Raji (cell line): Measurements from ENCODE around the gene C11orf52.
A peak's percentile ranks its signal among the peaks of the same experiment; 100 is the strongest.

Experiments used
- POLR2A ChIP-seq: IDR thresholded peaks from 2 replicates; pipeline ENCODE4 v1.6.1; 2011; ENCODE audit warnings: low read depth, low read length, control low read depth; ENCODE audit not compliant: insufficient read depth

Gene C11orf52

DNA sequence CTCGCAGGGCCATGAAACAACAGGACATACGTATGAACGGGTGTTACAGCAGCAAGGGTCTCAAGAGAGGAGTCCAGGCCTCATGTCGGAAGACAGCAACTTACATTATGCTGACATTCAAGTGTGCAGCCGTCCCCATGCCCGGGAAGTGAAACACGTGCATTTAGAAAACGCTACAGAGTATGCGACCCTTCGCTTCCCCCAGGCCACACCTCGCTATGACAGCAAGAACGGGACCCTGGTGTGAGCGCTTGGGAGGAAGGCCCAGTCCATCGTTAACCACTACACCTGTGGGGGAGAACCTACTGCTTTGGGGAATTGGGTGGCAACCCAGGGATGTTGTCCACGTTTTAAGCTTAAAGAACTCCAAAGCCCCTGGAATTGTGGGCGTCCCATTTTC is 7.2 kb downstream of the C11orf52 start:
- TF ChIP-seq POLR2A, result no peak

DNA sequence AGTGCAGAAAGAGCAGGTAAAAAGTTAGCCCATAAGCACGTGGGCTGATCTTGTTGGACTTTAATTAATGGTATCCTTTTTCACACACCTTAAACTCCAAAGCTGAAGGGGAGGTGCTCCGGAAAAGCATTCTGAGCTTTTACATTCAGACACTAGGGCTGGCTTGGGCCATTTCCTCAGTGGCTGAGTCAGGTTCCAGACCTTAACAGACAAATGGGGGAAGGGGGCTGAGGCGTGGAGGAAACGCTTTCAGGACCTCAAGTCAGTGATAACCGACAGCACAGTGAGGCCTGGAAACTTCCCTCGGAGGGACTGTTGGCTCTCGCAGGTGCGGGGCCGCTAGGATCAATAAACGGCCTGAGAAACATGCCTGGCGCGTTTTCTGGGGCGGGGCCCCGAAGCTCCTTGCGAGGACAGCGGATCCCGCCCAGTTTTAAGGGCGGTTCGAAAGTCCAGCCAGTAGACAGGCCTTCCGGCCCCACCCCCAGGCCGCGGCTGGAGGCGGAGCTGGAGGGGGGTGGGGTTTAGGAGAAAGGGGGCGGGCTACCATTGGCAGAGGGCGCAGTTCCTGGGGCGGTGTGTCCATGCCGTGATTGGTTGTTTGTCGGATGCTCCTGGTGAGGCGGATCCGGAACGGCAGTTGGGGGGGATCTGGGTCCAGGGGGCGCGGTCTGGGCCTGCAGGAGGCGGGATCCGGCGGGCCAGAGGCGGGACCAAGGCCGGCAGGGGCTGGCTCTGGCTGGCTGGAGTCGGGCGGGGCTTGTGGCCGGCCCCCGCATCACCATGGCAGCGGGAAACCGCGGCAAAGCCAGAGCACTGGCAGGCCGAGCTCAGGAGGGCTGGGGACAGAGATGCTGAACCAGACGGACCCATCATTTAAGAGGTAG is 8.0 kb downstream of the C11orf52 start:
- TF ChIP-seq POLR2A, result peak; percentile 88

DNA sequence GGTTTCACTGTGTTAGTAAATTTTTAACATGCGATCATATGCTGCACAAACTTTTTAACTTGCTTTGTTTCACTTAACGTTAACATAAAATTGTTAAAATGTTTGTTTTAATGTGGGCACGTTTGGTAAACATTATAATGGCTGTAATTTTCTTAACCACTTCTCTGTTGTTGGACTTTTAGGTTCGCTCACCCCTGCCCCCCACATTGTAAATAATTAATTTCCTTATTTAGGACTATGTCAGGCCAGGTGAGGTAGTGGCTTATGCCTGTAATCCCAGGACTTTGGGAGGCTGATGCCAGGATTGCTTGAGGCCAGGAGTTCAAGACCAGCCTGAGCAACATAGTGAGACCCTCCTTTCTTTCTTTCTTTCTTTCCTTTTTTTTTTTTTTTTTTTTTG is 11.8 kb downstream of the C11orf52 start:
- TF ChIP-seq POLR2A, result no peak

DNA sequence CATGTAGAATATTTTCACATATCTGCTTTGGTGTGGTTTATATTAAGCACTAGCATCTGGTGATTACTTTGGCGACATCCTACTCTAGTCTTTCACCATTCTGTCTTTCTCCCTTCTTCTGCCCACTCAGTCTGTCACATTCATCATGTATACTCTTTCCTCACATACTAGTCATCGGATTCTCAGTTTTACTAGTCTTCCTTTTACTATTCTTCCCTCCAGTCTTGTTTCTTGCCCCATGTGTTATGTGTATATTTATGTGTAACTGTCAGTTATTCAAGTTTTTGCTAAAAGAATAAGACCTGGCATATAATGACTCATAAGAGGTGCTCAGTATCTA is 13.9 kb downstream of the C11orf52 start:
- no peak for TF ChIP-seq POLR2A

DNA sequence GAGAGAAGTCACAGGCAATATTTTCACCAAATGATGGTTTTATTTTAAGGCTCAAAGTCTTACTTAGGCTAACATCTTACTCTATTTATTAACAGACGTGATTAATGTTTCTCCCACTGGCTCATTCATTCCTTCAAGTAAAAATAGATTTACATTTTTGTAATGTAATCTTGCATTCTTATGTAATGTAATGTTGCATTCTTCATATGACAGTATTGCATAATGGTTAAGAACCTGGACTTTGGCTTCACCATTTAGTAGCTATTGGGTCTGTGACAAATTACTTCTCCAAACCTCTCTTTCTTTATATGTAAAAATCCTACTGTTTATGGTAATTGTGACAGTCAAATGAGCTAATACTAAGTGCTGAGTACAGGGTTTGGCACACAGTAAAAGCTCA is 15.2 kb downstream of the C11orf52 start:
- TF ChIP-seq POLR2A, result no peak

DNA sequence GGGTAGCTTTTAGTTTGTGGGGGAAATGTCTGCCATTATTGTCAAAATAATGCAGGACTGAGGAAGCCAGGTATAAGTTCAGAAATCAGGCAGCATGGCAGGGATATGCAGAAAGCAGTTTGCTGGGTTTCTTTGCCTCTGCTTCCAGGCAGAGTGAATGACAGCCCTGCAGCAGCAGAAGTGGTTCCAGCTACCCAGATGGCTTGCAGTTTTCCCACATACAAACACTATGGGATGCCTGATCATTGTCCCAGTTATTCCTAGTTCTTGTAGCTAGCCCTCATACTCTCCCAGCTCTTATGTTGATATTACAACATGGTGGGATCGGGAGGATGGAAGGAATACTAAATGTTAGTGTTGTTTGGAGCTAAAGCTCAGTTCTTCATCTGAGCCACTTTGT is 15.6 kb downstream of the C11orf52 start:
- TF ChIP-seq POLR2A, result no peak

DNA sequence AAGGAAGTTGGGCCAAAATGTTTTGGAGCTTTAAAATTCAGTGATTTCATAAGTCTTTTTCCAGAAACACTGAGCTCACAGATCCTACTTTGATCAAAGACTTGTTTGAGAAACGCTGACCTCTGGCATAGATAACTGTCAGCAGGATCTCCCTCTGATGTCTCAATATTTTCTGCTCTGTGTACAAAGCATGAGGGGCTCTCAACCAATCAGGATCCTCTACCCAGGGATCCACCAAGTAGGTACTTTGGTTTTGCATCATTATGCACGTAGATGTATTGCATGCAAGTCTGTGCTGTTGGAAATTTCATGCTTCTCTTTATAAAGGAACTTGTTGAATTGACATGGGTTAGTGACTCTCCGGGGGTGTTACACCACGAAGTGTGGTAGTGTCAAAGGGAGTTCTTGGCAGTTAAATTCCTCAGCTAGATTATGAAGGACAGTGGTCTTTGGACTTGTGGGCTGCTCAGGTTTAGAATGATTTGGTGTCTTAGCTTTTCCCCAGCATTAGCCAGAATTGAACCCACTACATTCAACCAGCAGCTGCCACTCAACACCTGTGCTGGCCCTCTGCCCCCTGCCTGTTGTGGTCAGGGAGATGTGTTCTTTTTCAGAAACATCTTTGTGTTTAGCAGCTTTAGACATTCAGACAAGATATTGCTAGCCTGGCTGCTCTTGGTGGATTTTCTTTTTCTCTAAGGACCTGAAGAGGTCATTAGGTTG is 16.8 kb downstream of the C11orf52 start:
- no peak for TF ChIP-seq POLR2A

DNA sequence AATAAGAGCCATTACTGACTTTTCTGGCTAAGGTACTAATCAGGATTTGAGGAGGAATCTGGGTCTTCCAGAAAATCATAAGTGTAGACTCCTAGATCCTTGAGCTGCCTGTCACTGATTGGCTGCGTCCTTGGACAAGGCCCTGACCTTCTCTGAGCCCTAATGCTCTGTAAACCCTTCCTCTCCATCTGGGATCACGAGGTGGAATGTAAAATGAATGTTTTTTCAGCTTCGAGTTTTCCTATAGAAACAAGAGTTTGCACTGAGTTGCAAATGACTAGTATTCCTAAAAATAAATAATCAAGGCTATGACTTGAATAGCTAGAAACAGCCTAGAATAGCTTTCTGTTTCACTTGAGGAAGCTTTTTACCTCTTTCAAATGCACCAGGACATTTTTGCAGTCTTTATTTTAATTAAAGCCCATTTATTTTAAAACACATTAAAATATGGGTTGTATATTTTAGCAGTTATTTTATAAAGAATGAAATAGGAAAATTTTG is 17.4 kb downstream of the C11orf52 start:
- no peak for TF ChIP-seq POLR2A

DNA sequence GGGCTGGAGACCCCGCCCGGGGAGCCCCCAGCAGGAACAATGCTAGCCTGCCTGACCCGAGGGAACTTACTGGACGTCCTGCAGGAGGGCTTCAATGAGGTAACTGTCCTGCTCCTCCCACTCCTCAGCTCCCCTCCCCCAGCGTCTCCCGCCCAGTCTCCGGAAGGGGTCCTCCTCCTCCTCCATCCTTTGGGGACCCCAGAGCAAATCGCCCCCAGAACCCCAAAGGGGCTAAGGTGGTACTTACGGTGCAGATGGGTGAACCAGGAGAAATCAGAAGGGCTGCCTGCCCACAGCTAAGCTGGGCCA is 18.7 kb downstream of the C11orf52 start:
- TF ChIP-seq POLR2A, result no peak

DNA sequence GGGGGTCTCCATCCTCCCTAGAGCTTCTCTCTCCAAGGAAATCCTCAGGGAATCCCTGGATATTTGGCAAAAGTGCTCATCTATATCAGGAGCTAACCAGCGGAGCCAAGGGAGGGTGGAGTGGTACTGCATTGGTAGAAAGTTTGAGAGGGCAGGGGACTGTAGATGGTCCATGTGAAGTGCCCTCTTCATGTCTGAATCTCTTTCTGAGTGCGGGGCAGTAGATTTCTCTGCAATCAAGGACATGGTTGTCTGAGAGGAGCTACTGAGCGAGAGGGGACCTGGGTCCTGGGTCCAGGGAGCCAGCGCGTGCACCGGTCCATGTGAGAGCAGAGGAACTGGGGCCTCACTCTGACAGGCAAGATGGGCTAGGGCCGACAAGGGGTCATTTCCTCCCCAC is 19.1 kb downstream of the C11orf52 start:
- no peak for TF ChIP-seq POLR2A

DNA sequence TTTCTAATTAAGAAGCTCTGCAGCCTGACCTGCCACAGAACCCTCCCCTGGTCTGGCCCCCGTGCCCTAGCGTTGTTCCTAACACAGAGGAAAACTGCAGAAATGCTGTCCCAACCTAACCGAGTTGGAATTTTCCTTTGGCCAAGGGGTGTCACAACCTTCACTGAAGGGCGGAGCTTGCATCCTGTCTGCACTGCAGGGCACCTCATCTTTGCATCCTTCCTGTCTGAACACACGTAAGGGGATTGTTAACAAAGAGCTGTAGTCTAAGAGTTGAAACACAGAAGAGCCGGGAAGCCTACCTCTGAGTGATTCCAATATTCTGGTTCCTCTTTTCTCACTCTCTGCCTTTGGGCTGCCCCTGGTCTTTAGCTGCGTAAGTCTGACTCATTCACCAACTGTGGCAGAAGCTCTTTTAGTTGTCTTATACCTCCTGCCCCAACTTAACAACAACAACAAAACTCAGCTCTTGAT is 20.0 kb downstream of the C11orf52 start:
- TF ChIP-seq POLR2A, result no peak

DNA sequence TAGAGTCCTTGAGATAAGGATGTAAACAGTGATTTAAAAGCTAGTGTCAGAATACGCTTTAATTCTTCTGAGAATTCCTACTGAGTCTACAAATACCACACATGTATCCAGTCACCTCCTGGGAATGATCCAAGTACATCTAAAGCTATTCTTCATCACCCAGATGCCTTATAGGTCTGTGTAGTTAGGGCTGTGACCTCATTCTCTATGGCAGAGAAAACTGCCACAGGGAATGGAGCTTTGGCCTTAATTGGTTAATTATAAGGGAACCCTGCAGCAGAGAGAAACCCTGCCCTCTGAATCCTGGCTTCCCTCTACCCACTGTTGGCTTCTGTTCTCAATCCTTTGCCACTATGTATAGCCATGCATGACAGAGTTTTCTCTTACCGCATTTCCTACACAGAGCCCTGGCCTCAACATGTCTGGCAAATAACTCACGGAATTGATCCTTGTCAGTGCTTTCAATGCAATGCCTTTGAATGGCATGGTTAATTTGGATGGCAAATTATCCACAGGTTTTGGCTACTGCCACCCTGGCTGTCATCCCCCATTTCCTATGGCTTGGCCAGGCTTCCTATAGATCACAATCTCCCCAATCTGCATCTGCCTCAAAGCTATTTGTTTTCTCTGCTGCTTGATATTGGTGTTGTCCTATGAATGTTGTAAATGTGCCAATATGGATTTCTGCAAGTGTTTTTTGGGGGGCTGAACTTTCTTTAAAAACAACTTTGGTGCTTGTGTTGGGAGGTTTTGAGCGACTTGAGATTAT is 21.3 kb downstream of the C11orf52 start:
- TF ChIP-seq POLR2A, result no peak

DNA sequence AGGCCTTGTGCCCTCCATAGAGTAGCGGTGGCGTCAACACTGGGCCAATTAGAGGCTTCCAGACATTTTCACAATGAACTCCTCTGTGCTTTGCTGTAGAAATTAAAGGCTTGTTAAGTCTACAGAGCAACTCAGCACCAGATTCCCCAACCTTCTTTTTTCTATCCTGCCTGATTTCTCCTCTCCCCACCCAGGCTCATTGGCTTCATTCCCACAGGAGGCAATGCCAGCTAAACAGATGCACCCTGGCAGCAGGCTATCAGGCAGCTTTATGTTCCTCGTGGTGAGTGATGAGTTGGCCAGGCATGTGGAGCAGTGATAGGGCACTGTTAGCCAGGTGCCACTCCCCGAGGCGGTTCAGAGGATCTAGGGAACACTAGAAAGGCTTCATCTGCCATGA is 23.2 kb downstream of the C11orf52 start:
- TF ChIP-seq POLR2A, result no peak

DNA sequence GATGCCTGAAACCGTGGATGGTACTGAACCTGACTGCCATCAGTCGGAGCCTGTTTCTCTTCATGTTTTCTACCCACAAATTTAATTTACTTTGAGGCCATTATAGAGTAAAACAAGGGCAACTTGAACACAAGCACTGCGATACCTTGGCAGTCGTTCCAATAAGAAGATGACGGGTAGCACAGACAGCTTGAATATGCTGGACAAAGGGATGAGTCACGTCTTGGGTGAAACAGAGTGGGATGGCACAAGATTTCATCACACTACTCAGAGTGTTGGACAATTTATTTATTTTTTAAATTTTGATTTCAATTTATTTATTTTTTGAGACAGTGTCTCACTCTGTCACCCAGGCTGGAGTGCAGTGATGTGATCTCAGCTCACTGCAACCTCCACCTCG is 24.1 kb downstream of the C11orf52 start:
- TF ChIP-seq POLR2A, result no peak

DNA sequence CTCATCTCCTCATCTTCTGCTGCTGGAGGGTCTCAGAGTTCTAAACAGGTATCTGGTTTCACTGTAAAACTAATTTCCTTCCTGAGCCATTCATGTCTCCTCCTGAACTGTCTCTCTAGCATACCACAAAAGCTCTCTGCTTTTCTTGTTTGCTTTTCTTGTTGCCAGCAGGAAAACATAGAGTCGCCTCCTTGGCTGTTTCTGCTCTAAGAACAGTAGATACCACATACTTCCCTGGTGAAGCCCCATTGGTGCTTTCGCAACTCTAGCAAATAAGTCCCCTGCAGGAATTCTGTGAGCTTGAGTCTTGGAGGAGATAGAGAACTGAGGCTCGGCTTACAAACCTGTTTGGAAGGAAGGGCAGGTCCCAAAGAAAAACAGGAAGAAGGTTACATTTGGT is 25.4 kb downstream of the C11orf52 start:
- TF ChIP-seq POLR2A, result no peak

DNA sequence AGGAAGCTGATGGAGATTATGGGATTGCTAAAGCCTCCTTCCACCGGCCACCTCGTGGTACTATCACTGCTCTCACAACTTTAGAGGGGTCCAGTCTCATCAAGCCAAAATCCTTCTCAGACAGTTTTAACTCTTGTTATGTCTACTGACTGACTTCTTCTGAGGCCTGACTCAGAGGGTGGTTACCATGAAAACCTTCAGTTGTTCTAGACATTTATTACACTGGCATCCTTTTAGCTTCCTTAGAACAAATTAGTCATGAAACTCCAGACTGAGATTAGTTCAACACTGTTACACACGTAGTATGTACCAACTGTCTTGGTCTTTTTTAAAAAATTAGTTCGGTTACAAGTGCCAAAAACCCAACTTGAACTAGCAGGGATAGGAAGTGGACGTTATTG is 25.9 kb downstream of the C11orf52 start:
- TF ChIP-seq POLR2A, result no peak

DNA sequence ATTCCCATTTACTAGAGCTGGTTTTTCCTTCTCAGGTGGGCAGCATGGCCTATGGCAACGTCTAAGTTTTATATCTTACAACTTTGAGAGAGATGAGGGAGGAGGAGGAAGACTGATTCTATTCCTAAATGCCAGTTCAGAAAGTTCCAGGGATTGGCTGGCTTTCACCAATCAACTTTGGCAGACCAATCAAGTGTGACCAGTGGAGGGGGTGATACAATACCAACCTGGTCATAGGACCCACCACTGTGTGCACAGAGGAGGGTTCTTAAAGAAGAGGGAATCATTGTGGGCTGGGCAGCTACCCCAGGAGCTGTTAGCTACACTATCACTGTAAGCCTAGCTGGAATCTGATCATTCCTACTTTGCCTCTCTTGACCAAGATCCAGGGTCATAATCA is 26.5 kb downstream of the C11orf52 start:
- TF ChIP-seq POLR2A, result no peak
